Neuronal stem cell (in vitro differentiated cells): ENCODE measurements around the gene SHKBP1.

Experiments
- DNase-seq: peaks from one replicate; pipeline ENCODE4 v3.0.0-alpha.2; 2013; ENCODE audit warnings: low spot score
- H2AFZ ChIP-seq: one replicate; pipeline ENCODE4 v1.6.1; 2013; ENCODE audit warnings: mild to moderate bottlenecking, low read length, inconsistent platforms
- H2AK5ac ChIP-seq: 2 replicates; pipeline ENCODE4 v1.6.1; 2013; ENCODE audit warnings: low read depth, mild to moderate bottlenecking, inconsistent platforms, low read length, moderate library complexity, mixed read lengths
- H2BK120ac ChIP-seq: 2 replicates; pipeline ENCODE4 v1.6.1; 2013; ENCODE audit warnings: low read depth, mild to moderate bottlenecking, inconsistent platforms, low read length, moderate library complexity, mixed read lengths
- H2BK12ac ChIP-seq: one replicate; pipeline ENCODE4 v1.6.1; 2013; ENCODE audit warnings: low read length, inconsistent platforms
- H2BK15ac ChIP-seq: 2 replicates; pipeline ENCODE4 v1.6.1; 2013; ENCODE audit warnings: mild to moderate bottlenecking, low read length, inconsistent platforms, mixed read lengths
- H2BK5ac ChIP-seq: one replicate; pipeline ENCODE4 v1.6.1; 2013; ENCODE audit warnings: inconsistent platforms, mild to moderate bottlenecking, low read length, moderate library complexity
- H3K14ac ChIP-seq: one replicate; pipeline ENCODE4 v1.6.1; 2013; ENCODE audit warnings: low read length, inconsistent platforms
- H3K18ac ChIP-seq: 2 replicates; pipeline ENCODE4 v1.6.1; 2013; ENCODE audit warnings: low read length, inconsistent platforms
- H3K23ac ChIP-seq: 2 replicates; pipeline ENCODE4 v1.6.1; 2013; ENCODE audit warnings: low read depth, mild to moderate bottlenecking, mixed read lengths, low read length, inconsistent platforms; ENCODE audit not compliant: poor library complexity
- H3K27ac ChIP-seq: replicated peaks from 3 replicates; pipeline ENCODE4 v1.5.1; 2013; ENCODE audit warnings: low read length, inconsistent platforms
- H3K27me3 ChIP-seq, 3 experiments: 2 replicates each; pipeline ENCODE4 v1.6.1; 2013; ENCODE audit warnings: low read length in 3 of 3, mild to moderate bottlenecking in 2 of 3, inconsistent platforms in 1 of 3, low read depth in 1 of 3, mixed read lengths in 1 of 3, moderate library complexity in 1 of 3; ENCODE audit not compliant: control insufficient read depth in 3 of 3, insufficient read depth in 3 of 3
- H3K36me3 ChIP-seq, 2 donors: replicated peaks in 1 of 2; 2 replicates each; pipeline ENCODE4 v1.6.1; 2013; ENCODE audit warnings: low read length in 2 of 2; ENCODE audit not compliant: control insufficient read depth in 2 of 2, insufficient read depth in 2 of 2
- H3K4ac ChIP-seq: 2 replicates; pipeline ENCODE4 v1.6.1; 2013; ENCODE audit warnings: inconsistent platforms, mild to moderate bottlenecking, low read length, moderate library complexity
- H3K4me1 ChIP-seq, 2 donors: 1 replicate in 1 of 2; 2 replicates in 1 of 2; pipeline ENCODE4 v1.6.1; 2013; ENCODE audit warnings: low read length in 2 of 2, low read depth in 1 of 2; ENCODE audit not compliant: control insufficient read depth in 2 of 2, insufficient read depth in 1 of 2
- H3K4me2 ChIP-seq: one replicate; pipeline ENCODE4 v1.6.1; 2013; ENCODE audit warnings: mild to moderate bottlenecking, low read length, inconsistent platforms; ENCODE audit not compliant: insufficient read depth, poor library complexity, severe bottlenecking
- H3K4me3 ChIP-seq, 2 donors: 2 replicates each; pipeline ENCODE4 v1.5.1; 2013; ENCODE audit warnings: low read length in 2 of 2, mild to moderate bottlenecking in 2 of 2, inconsistent platforms in 1 of 2, moderate library complexity in 1 of 2
- H3K79me1 ChIP-seq: one replicate; pipeline ENCODE4 v1.6.1; 2013; ENCODE audit warnings: low read depth, mild to moderate bottlenecking, inconsistent platforms, low read length, moderate library complexity
- H3K9ac ChIP-seq: one replicate; pipeline ENCODE4 v1.6.1; 2013; ENCODE audit warnings: mild to moderate bottlenecking, low read depth, low read length, inconsistent platforms; ENCODE audit not compliant: poor library complexity
- H3K9me3 ChIP-seq, 2 donors: replicated peaks in 1 of 2; 2 replicates each; pipeline versions ENCODE3 to v1.6.1; 2013; ENCODE audit warnings: low read length in 2 of 2, mild to moderate bottlenecking in 2 of 2, inconsistent platforms in 1 of 2, low read depth in 1 of 2, mixed read lengths in 1 of 2, moderate library complexity in 1 of 2; ENCODE audit not compliant: control insufficient read depth in 2 of 2, insufficient read depth in 1 of 2
- H4K8ac ChIP-seq: one replicate; pipeline ENCODE4 v1.6.1; 2013; ENCODE audit warnings: low read depth, mild to moderate bottlenecking, inconsistent platforms, low read length, moderate library complexity
- H4K91ac ChIP-seq: one replicate; pipeline ENCODE4 v1.6.1; 2013; ENCODE audit warnings: low read length, low read depth, mild to moderate bottlenecking, inconsistent platforms; ENCODE audit not compliant: poor library complexity
- WGBS, 2 donors: extraction: QIAGEN DNeasy Blood & Tissue Kit; methylation state at CpG; one replicate each; pipeline ENCODE4 v1.1.7; 2013; ENCODE audit warnings: missing lambda C conversion rate in 2 of 2, mixed read lengths in 1 of 2; ENCODE audit not compliant: insufficient read length in 2 of 2, insufficient replicate concordance in 1 of 2; ENCODE audit errors: extremely low coverage in 2 of 2; 5-methylcytosine and 5-hydroxymethylcytosine counted together

The SHKBP1 gene

DNA sequence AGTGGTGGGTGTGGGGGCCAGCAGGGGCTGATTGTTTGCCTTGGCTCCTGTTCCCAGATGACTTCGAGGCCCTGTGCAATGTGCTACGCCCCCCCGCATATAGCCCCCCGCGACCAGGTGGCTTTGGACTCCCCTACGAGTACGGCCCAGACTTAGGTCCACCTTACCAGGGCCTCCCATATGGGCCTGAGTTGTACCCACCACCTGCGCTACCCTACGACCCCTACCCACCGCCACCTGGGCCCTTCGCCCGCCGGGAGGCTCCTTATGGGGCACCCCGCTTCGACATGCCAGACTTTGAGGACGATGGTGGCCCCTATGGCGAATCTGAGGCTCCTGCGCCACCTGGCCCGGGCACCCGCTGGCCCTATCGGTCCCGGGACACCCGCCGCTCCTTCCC lies 50.2 kb downstream of the SHKBP1 start:
- Histone ChIP-seq H3K36me3 (peaks cover 13 to 84% of the 10 kb centered on the region in 2 donors), H2AFZ (no peak overlapping the region), H3K9ac (no peak overlapping the region), H3K9me3 (no peaks in the 10 kb centered on the region), H3K4me1 (peaks cover 0 to 7% of the 10 kb centered on the region in 2 donors), H4K91ac (no peak overlapping the region), H4K8ac (no peak overlapping the region), H3K14ac (no peak overlapping the region), H2BK5ac (peak overlapping the region; percentile 42), H3K4me3 (no peak overlapping the region), H3K23ac (no peak overlapping the region), H3K79me1 (peaks cover 2% of the 10 kb centered on the region), H2BK120ac (peak overlapping the region; percentile 42), H2BK15ac (no peak overlapping the region), H3K27me3 (no peaks in the 10 kb centered on the region), H3K27ac (no peak overlapping the region), H3K4ac (no peak overlapping the region), H3K4me2 (no peak overlapping the region), H2AK5ac (no peak overlapping the region), H3K18ac (peak overlapping the region; percentile 6), H2BK12ac (no peak overlapping the region)
- no peak for DNase-seq
- WGBS, 2 donors = no CpG with 5 or more reads among the region's 24 CpGs

DNA sequence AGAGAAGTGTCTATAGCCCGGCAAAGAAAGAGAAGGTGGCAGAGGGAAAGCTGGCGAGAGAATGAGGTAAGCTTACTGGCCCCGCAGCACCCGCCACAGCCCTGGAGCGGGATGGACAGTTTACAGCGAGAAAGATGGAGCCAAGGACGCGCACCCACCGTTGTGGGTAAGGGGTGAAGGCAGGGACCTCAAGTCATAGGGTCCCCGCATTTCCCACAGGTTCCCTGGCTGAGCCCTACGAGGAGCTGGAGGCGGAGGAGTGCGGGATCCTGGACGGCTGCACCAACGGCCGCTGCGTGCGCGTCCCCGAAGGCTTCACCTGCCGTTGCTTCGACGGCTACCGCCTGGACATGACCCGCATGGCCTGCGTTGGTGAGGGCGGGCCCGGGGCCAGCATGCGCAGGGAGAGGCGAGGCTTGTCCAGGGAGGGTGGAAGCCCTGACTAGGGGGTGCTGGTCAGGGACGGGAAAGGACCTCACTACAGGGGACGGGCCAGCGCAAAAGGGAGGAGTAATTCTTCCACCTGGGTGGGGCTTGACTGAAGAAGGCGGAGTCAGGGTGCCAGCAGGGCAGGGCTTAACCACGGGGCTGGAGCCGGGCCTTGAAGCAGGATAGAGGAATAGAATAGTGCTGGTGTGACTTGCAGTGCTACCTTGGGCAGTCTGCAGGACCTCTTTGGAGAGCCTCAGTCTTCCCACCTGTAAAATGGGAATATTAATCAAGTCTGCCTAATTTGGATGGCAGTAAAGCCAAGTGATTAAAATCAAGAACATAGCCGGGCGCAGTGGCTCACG lies 51.0 kb downstream of the SHKBP1 start:
- H3K36me3 ChIP-seq = peaks cover 8 to 77% of the 10 kb centered on the region in 2 donors
- H2AK5ac ChIP-seq = no peak overlapping the region
- H3K4me2 ChIP-seq = no peak overlapping the region
- H3K79me1 ChIP-seq = no peaks in the 10 kb centered on the region
- H2AFZ ChIP-seq = no peak overlapping the region
- H3K27me3 ChIP-seq = no peaks in the 10 kb centered on the region
- H4K8ac ChIP-seq = no peak overlapping the region
- no peak overlapping the region for H3K14ac ChIP-seq
- WGBS, 2 donors = no CpG with 5 or more reads among the region's 39 CpGs
- peak overlapping the region; percentile 86 for H3K23ac ChIP-seq
- H3K4ac ChIP-seq = no peak overlapping the region
- no peak overlapping the region for H2BK15ac ChIP-seq
- H2BK5ac ChIP-seq = no peak overlapping the region
- H3K9ac ChIP-seq = peak overlapping the region; percentile 3
- no peaks in the 10 kb centered on the region for H3K9me3 ChIP-seq
- DNase-seq = no peak
- no peak overlapping the region for H2BK120ac ChIP-seq
- H4K91ac ChIP-seq = no peak overlapping the region
- H2BK12ac ChIP-seq = no peak overlapping the region
- H3K4me3 ChIP-seq = no peak overlapping the region
- peaks cover 5 to 11% of the 10 kb centered on the region in 2 donors for H3K4me1 ChIP-seq
- peak overlapping the region; percentile 33 for H3K18ac ChIP-seq
- no peak overlapping the region for H3K27ac ChIP-seq

DNA sequence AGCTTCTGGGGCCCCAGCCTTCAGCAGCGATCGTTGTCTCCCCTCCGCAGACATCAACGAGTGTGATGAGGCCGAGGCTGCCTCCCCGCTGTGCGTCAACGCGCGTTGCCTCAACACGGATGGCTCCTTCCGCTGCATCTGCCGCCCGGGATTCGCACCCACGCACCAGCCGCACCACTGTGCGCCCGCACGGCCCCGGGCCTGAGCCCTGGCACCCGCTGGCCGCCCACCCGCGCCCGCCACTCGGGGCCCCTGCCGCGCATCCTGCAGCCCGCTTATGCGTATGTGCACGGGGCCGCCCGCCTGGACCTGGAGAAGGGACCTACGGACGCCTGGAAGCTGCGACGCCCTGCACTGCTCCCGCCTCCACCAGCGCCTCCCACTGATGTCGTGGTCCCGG lies 52.7 kb downstream of the SHKBP1 start:
- H3K27me3 ChIP-seq = peaks cover 0 to 3% (median 0%) of the 10 kb centered on the region in 3 experiments
- no peak overlapping the region for H2AFZ ChIP-seq
- H3K9me3 ChIP-seq = no peaks in the 10 kb centered on the region
- H3K79me1 ChIP-seq = no peaks in the 10 kb centered on the region
- peak overlapping the region; percentile 13 for H3K9ac ChIP-seq
- no peak overlapping the region for H3K4me3 ChIP-seq
- WGBS, 2 donors = no CpG with 5 or more reads among the region's 42 CpGs
- DNase-seq = no peak
- H2BK5ac ChIP-seq = no peak overlapping the region
- H3K36me3 ChIP-seq = peaks cover 8 to 61% of the 10 kb centered on the region in 2 donors
- no peak overlapping the region for H3K18ac ChIP-seq
- no peak overlapping the region for H2AK5ac ChIP-seq
- no peak overlapping the region for H2BK12ac ChIP-seq
- peak overlapping the region; percentile 14 for H4K91ac ChIP-seq
- no peak overlapping the region for H3K4ac ChIP-seq
- H4K8ac ChIP-seq = no peak overlapping the region
- peaks cover 6 to 12% of the 10 kb centered on the region in 2 donors for H3K4me1 ChIP-seq
- no peak overlapping the region for H3K14ac ChIP-seq
- no peak overlapping the region for H2BK120ac ChIP-seq
- H3K27ac ChIP-seq = no peak overlapping the region
- no peak overlapping the region for H3K4me2 ChIP-seq
- no peak overlapping the region for H3K23ac ChIP-seq
- no peak overlapping the region for H2BK15ac ChIP-seq

DNA sequence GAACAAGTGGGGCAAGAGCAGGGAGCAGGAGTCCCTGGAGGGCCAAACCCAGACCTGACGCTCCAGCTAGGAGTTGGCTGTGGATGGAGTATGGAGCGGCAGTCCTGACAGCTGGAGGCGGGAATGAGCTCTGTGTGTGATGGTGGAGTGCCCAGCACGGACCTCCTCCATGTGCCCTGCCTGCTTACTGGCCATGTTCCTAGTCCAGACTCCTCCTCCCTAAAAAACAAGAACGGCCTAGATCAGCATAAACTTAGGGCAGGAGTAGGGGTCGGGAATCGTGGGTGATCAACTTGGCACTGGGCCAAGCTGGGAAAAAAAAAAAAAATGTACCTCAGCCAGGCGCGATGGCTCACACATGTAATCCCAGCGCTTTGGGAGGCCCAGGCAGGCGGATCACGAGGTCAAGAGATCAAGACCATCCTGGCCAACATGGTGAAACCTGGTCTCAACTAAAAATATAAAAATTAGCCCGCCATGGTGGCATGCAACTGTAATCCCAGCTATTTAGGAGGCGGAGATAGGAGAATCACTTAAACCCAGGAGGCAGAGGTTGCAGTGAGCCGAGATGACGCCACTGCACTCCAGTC lies 54.0 kb downstream of the SHKBP1 start:
- DNase-seq = no peak
- Histone ChIP-seq H3K36me3 (peaks cover 8 to 49% of the 10 kb centered on the region in 2 donors), H2BK12ac (no peak overlapping the region), H3K14ac (no peak overlapping the region), H3K9ac (no peak overlapping the region), H3K27me3 (peaks cover 0 to 6% (median 0%) of the 10 kb centered on the region in 3 experiments), H3K9me3 (no peaks in the 10 kb centered on the region), H2BK5ac (no peak overlapping the region), H3K4me1 (peaks cover 6 to 12% of the 10 kb centered on the region in 2 donors), H3K4ac (no peak overlapping the region), H2AK5ac (no peak overlapping the region), H4K8ac (no peak overlapping the region), H3K18ac (no peak overlapping the region), H3K27ac (no peak overlapping the region), H3K23ac (no peak overlapping the region), H4K91ac (no peak overlapping the region), H3K4me2 (no peak overlapping the region), H3K79me1 (no peaks in the 10 kb centered on the region), H2BK120ac (no peak overlapping the region), H3K4me3 (no peak overlapping the region), H2AFZ (no peak overlapping the region), H2BK15ac (no peak overlapping the region)
- no CpG with 5 or more reads among the region's 16 CpGs for WGBS, 2 donors
